Keratinocyte (primary cell): Measurements from ENCODE around the gene WDR93. TPM values are rescaled to one million over a fixed set of nuclear protein-coding genes. Genes with fewer than 3 reads are reported as not detected.

ENCODE experiments used
- DNase-seq: peaks from one replicate; pipeline ENCODE4 v3.0.0-alpha.2; 2011; ENCODE audit warnings: low read depth, missing footprints, low spot score
- FAIRE-seq: peaks from 2 replicates; lab custom pipeline; 2011; peaks lifted over from hg19 to GRCh38; lab: Jason Lieb, UNC
- H2AFZ ChIP-seq: 2 replicates; pipeline ENCODE4 v1.6.0; 2012; ENCODE audit warnings: low read length, control low read depth, inconsistent platforms; ENCODE audit not compliant: control insufficient read depth
- H3K27ac ChIP-seq: 2 replicates; pipeline ENCODE4 v1.5.1; 2011; ENCODE audit warnings: low read length; ENCODE audit not compliant: control insufficient read depth, insufficient read depth
- H3K27me3 ChIP-seq: 3 replicates; pipeline ENCODE4 v1.6.0; 2011; ENCODE audit warnings: low read length; ENCODE audit not compliant: control insufficient read depth, insufficient read depth; ENCODE audit errors: extremely low read depth
- H3K36me3 ChIP-seq, 2 experiments: 2 replicates in 1 of 2; 3 replicates in 1 of 2; pipeline ENCODE4 v1.5.1; 2011; ENCODE audit warnings: low read length in 2 of 2, mild to moderate bottlenecking in 1 of 2; ENCODE audit not compliant: control insufficient read depth in 2 of 2, insufficient read depth in 2 of 2; ENCODE audit errors: extremely low read depth in 1 of 2
- H3K4me1 ChIP-seq: 3 replicates; pipeline ENCODE4 v1.5.1; 2011; ENCODE audit warnings: low read length; ENCODE audit not compliant: control insufficient read depth, insufficient read depth; ENCODE audit errors: extremely low read depth
- H3K4me2 ChIP-seq: 3 replicates; pipeline ENCODE4 v1.6.0; 2011; ENCODE audit warnings: low read depth, low read length; ENCODE audit not compliant: control insufficient read depth, insufficient read depth; ENCODE audit errors: extremely low read depth
- H3K4me3 ChIP-seq, 3 experiments: fragments of 200-600 bp in 1 of 3; sonication (generic) in 1 of 3; 2 replicates in 2 of 3; 3 replicates in 1 of 3; pipeline ENCODE4 v1.5.1; 2011 to 2016; ENCODE audit warnings: low read length in 3 of 3, mild to moderate bottlenecking in 3 of 3, control low read depth in 2 of 3, inconsistent platforms in 1 of 3, low read depth in 1 of 3, mixed read lengths in 1 of 3, mixed run types in 1 of 3, moderate library complexity in 1 of 3; ENCODE audit not compliant: control insufficient read depth in 2 of 3, insufficient read depth in 2 of 3; ENCODE audit errors: extremely low read depth in 1 of 3
- H3K79me2 ChIP-seq: 2 replicates; pipeline ENCODE4 v1.6.0; 2012; ENCODE audit warnings: low read length; ENCODE audit not compliant: control insufficient read depth, insufficient read depth
- H3K9ac ChIP-seq: 3 replicates; pipeline ENCODE4 v1.6.0; 2011; ENCODE audit warnings: low read length; ENCODE audit not compliant: control insufficient read depth, insufficient read depth; ENCODE audit errors: extremely low read depth
- H3K9me1 ChIP-seq: 3 replicates; pipeline ENCODE4 v1.6.0; 2011; ENCODE audit warnings: low read length; ENCODE audit not compliant: control insufficient read depth, insufficient read depth; ENCODE audit errors: extremely low read depth
- H3K9me3 ChIP-seq: 2 replicates; pipeline ENCODE4 v1.5.1; 2012; ENCODE audit warnings: low read depth, low read length; ENCODE audit not compliant: control insufficient read depth
- H4K20me1 ChIP-seq: 3 replicates; pipeline ENCODE4 v1.6.0; 2011; ENCODE audit warnings: low read length; ENCODE audit not compliant: control insufficient read depth, insufficient read depth; ENCODE audit errors: extremely low read depth
- CTCF ChIP-seq, 3 experiments: IDR thresholded peaks in 1 of 3; conservative IDR thresholded peaks in 1 of 3; optimal IDR thresholded peaks in 1 of 3; 2 replicates in 2 of 3; 3 replicates in 1 of 3; pipeline versions ENCODE3 to v1.5.1; 2011; ENCODE audit warnings: low read length in 3 of 3, mild to moderate bottlenecking in 3 of 3, moderate library complexity in 2 of 3, control low read depth in 1 of 3, inconsistent platforms in 1 of 3; ENCODE audit not compliant: insufficient read depth in 2 of 3; ENCODE audit errors: extremely low read depth in 1 of 3
- EZH2 ChIP-seq: IDR thresholded peaks from one replicate; pipeline ENCODE4 v1.6.1; 2012; ENCODE audit warnings: inconsistent platforms, mild to moderate bottlenecking, low read length, moderate library complexity
- dilution Hi-C: fragments of 300-500 bp; cut with MboI; formaldehyde crosslinking; loops from one replicate; pipeline ENCODE4 v1.7.0; 2020; ENCODE audit warnings: low sequenced_read_pairs; ENCODE audit not compliant: extremely low pct_ligation_motif_present
- polyA plus RNA-seq, 5 experiments: library from polyadenylated mRNA; depleted of rRNA in 3 of 5; stranded (reverse) in 3 of 5; stranded (forward) in 1 of 5; unstranded in 1 of 5; fragments of >200 nt; gene quantifications; 1 replicate in 1 of 5; 2 replicates in 3 of 5; 3 replicates in 1 of 5; pipeline versions ENCODE4 v1.2.1 to v1.2.3, GENCODE V29; 2011 to 2012; ENCODE audit warnings: missing spikeins in 2 of 5, low read depth in 1 of 5, low replicate concordance in 1 of 5

Gene WDR93
- polyA plus RNA-seq, 1 donor (not counting 4 experiments of a cell fraction or from before 2014, with no cell fraction given): 0.05 TPM

GRCh38 chr15:89646416-89647141 lies 44.0 kb upstream of the WDR93 start:
- H3K9ac ChIP-seq: no peak overlapping the region
- H3K36me3 ChIP-seq: no peaks in the 10 kb centered on the region
- TF ChIP-seq CTCF (optimal IDR thresholded peaks at IDR 0.05 in 1 of 3, IDR thresholded peaks at IDR 0.05 in 1 of 3, conservative IDR thresholded peaks at IDR 0.05 in 1 of 3; ENCODE audit: extremely low read depth in 1 of 3, insufficient read depth in 2 of 3, low read length in 3 of 3) (no peak), EZH2 (no peak)
- no peaks in the 10 kb centered on the region for H3K9me1 ChIP-seq
- H3K27ac ChIP-seq: no peak overlapping the region
- no peak for FAIRE-seq
- dilution Hi-C loops: no loop called here
- H2AFZ ChIP-seq: no peak overlapping the region
- no peaks in the 10 kb centered on the region for H3K4me1 ChIP-seq
- no peaks in the 10 kb centered on the region for H3K9me3 ChIP-seq
- no peaks in the 10 kb centered on the region for H3K79me2 ChIP-seq
- H4K20me1 ChIP-seq: no peaks in the 10 kb centered on the region
- no peaks in the 10 kb centered on the region for H3K27me3 ChIP-seq
- H3K4me3 ChIP-seq: no peak overlapping the region
- H3K4me2 ChIP-seq: no peak overlapping the region
- no peak for DNase-seq

GRCh38 chr15:89647191-89647851 lies 43.3 kb upstream of the WDR93 start:
- H3K9me3 ChIP-seq: no peaks in the 10 kb centered on the region
- H3K4me3 ChIP-seq: no peak overlapping the region
- H3K4me1 ChIP-seq: no peaks in the 10 kb centered on the region
- H3K79me2 ChIP-seq: no peaks in the 10 kb centered on the region
- dilution Hi-C loops: no loop called here
- H3K4me2 ChIP-seq: no peak overlapping the region
- no peaks in the 10 kb centered on the region for H4K20me1 ChIP-seq
- no peak overlapping the region for H3K27ac ChIP-seq
- no peak for DNase-seq
- H3K9ac ChIP-seq: no peak overlapping the region
- H3K9me1 ChIP-seq: no peaks in the 10 kb centered on the region
- H2AFZ ChIP-seq: no peak overlapping the region
- no peaks in the 10 kb centered on the region for H3K36me3 ChIP-seq
- FAIRE-seq: no peak
- no peaks in the 10 kb centered on the region for H3K27me3 ChIP-seq
- TF ChIP-seq EZH2: no peak
- peak; percentile 89 to 96 (median 94) for TF ChIP-seq CTCF (optimal IDR thresholded peaks at IDR 0.05 in 1 of 3, IDR thresholded peaks at IDR 0.05 in 1 of 3, conservative IDR thresholded peaks at IDR 0.05 in 1 of 3; ENCODE audit: extremely low read depth in 1 of 3, insufficient read depth in 2 of 3, low read length in 3 of 3)
